Left lung (tissue), 10 donors: ENCODE results near the gene MAP3K5. TPM values are rescaled to one million over a fixed set of nuclear protein-coding genes. Genes with fewer than 3 reads are reported as not detected.

Experiments
- ATAC-seq: fragments of 200-7000 bp; cut with Tn5 transposase; one replicate; pipeline ENCODE4 v1.9.1; 2020; ENCODE audit warnings: moderate library complexity
- DNase-seq, 4 donors: peaks; one replicate each; pipeline ENCODE4 v3.0.0-alpha.2; 2013 to 2020
- H3K27ac ChIP-seq, 2 donors: fragments of 200-600 bp; sonication (generic) in 1 of 2; one replicate each; pipeline versions ENCODE4 v1.5.0 to v1.8.0; 2020 to 2021
- H3K27me3 ChIP-seq, 2 donors: fragments of 200-600 bp; sonication (generic) in 1 of 2; one replicate each; pipeline versions ENCODE4 v1.5.0 to v1.8.0; 2020 to 2021
- H3K36me3 ChIP-seq, 2 donors: fragments of 200-600 bp; sonication (generic) in 1 of 2; one replicate each; pipeline versions ENCODE4 v1.5.0 to v1.8.0; 2020 to 2021
- H3K4me1 ChIP-seq, 2 donors: fragments of 200-600 bp; one replicate each; pipeline ENCODE4 v1.8.0; 2021
- H3K4me3 ChIP-seq, 2 donors: fragments of 200-600 bp; sonication (generic) in 1 of 2; one replicate each; pipeline versions ENCODE4 v1.5.0 to v1.8.0; 2020 to 2021; ENCODE audit warnings: mild to moderate bottlenecking in 1 of 2
- H3K9me3 ChIP-seq, 2 donors: fragments of 200-600 bp; sonication (generic) in 1 of 2; one replicate each; pipeline versions ENCODE4 v1.5.0 to v1.8.0; 2020 to 2021
- CTCF ChIP-seq, 2 donors: fragments of 200-600 bp; sonication (generic) in 1 of 2; IDR thresholded peaks; one replicate each; pipeline versions ENCODE4 v1.5.0 to v1.8.0; 2021; ENCODE audit warnings: antibody characterized with exemption in 2 of 2
- intact Hi-C, 2 donors: fragments of 100-400 bp; cut with DNase I; formaldehyde crosslinking; loops; one replicate each; pipeline versions ENCODE4 v1.11.2 to v1.14.2; 2022
- polyA plus RNA-seq, 6 donors: library from polyadenylated mRNA; unstranded; fragments of 120-200 nt; gene quantifications; one replicate each; pipeline ENCODE4 v1.2.1, GENCODE V29; 2013; ENCODE audit not compliant: insufficient read length in 6 of 6
- total RNA-seq, 2 donors: library from RNA; stranded (reverse); fragmentation: NEBNext Ultra II Directional; extraction: Animal tissue kit (Norgen Biotek cat#: 25700); gene quantifications; one replicate each; pipeline ENCODE4 v1.2.1, GENCODE V29; 2021
- donor health status: DM: no; HTN: yes; CAD: no.
- donor health status: DM: no; HTN: no; CAD: no.

Gene MAP3K5
- total and polyA plus RNA-seq, 8 donors: 6.3 to 27.7 (median 7.2) TPM

- no peaks in the 10 kb centered on the region for H3K27me3 ChIP-seq
- peaks cover 0 to 19% of the 10 kb centered on the region in 2 donors for H3K4me1 ChIP-seq
- H3K4me3 ChIP-seq: no peak overlapping the region
- H3K36me3 ChIP-seq: no peaks in the 10 kb centered on the region
- DNase-seq (no peak), ATAC-seq (no peak)
- TF ChIP-seq CTCF (IDR thresholded peaks at IDR 0.05): no peak
- no peaks in the 10 kb centered on the region for H3K9me3 ChIP-seq
- no peak overlapping the region for H3K27ac ChIP-seq
- intact Hi-C loops: no loop called here
These were observed 269.1 kb downstream of the MAP3K5 start for GRCh38 chr6:136523196-136523595.

GRCh38 chr6:136522636-136523035 is 269.6 kb downstream of the MAP3K5 start:
- H3K4me3 ChIP-seq: no peak overlapping the region
- intact Hi-C loops: no loop called here
- no peak overlapping the region for H3K27ac ChIP-seq
- TF ChIP-seq CTCF (IDR thresholded peaks at IDR 0.05): no peak
- DNase-seq (no peak), ATAC-seq (no peak)
- no peaks in the 10 kb centered on the region for H3K36me3 ChIP-seq
- peaks cover 0 to 19% of the 10 kb centered on the region in 2 donors for H3K4me1 ChIP-seq
- no peaks in the 10 kb centered on the region for H3K9me3 ChIP-seq
- no peaks in the 10 kb centered on the region for H3K27me3 ChIP-seq

DNA sequence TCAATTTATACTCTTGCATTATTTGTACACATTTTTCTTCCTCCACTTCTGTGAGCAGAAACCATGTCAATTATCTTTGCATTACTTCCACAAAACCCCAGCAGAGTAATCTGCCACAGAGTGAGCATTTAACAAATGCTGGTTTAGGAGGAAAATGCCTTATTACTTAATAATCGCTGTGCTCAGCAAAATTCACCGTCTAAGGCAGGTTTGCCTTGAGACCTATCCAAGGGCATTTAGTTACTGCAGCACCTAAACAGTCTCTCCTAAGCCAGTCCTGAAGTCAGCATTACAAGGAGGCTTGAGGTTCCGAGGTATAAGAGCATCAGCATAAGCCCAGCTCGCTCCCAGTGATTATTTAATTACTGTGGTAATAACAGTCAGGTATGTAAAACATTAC is 270.4 kb downstream of the MAP3K5 start:
- Histone ChIP-seq H3K4me1 (peaks cover 0 to 19% of the 10 kb centered on the region in 2 donors), H3K36me3 (no peaks in the 10 kb centered on the region), H3K4me3 (no peak overlapping the region), H3K27ac (no peak overlapping the region), H3K27me3 (no peaks in the 10 kb centered on the region), H3K9me3 (no peaks in the 10 kb centered on the region)
- ATAC-seq: no peak
- DNase-seq: no peak
- TF ChIP-seq CTCF (IDR thresholded peaks at IDR 0.05): no peak
- intact Hi-C loops: no loop called here

DNA sequence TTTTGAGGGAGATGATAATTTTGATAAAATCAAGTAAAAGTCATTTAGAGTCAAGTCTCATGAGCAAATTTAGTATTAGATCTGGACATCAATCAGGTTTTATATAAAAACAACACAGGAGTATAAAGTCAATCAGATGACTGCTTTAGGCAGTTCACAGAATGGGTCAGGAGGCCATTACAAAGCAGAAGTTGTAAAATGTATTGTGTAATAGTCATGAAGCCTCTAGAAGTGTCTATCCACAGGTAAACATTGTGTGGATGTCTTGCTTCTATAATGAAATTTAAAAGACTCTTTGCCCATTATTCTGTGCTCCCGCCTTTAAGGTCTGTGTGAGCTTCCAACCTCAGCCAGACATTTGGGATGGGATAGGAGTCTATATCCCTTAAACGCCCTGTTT is 270.9 kb downstream of the MAP3K5 start:
- H3K4me1 ChIP-seq: peaks cover 0 to 16% of the 10 kb centered on the region in 2 donors
- H3K27me3 ChIP-seq: no peaks in the 10 kb centered on the region
- H3K36me3 ChIP-seq: no peaks in the 10 kb centered on the region
- H3K9me3 ChIP-seq: no peaks in the 10 kb centered on the region
- intact Hi-C loops: no loop called here
- no peak overlapping the region for H3K4me3 ChIP-seq
- DNase-seq: no peak
- H3K27ac ChIP-seq: no peak overlapping the region
- ATAC-seq: no peak
- no peak for TF ChIP-seq CTCF (IDR thresholded peaks at IDR 0.05)

DNA sequence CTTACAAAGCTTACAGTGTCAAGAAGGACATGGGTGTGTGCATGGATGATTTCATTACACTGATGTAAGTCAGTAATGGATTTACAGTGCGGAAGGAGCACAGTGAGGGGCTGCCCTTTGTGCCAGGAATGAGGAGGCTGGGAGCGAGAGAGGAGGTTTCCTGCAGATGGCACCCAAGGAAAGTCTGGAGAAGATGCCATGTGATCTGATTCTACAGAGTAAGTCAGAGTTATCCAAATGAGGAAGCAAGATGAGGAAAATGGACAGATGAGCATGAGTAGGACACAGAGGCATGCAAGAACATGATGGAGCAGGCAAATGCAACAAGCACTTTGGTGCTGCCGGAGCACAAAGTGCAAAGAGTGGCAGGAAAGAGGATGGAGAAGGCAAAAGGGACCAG is 271.8 kb downstream of the MAP3K5 start:
- intact Hi-C loops: no loop called here
- peaks cover 0 to 7% of the 10 kb centered on the region in 2 donors for H3K4me1 ChIP-seq
- DNase-seq (no peak), ATAC-seq (no peak)
- H3K27me3 ChIP-seq: no peaks in the 10 kb centered on the region
- no peaks in the 10 kb centered on the region for H3K9me3 ChIP-seq
- TF ChIP-seq CTCF (IDR thresholded peaks at IDR 0.05): no peak
- H3K27ac ChIP-seq: no peak overlapping the region
- H3K4me3 ChIP-seq: no peak overlapping the region
- H3K36me3 ChIP-seq: no peaks in the 10 kb centered on the region
